Liver (tissue), 9 donors: Measurements from ENCODE around the gene CLEC4G. TPM values are rescaled to one million over a fixed set of nuclear protein-coding genes. Genes with fewer than 3 reads are reported as not detected.
"Not testable (repeated sequence)": the region's sequence is repeated elsewhere in the genome, so short reads cannot be mapped to it uniquely, and the experiment has no call there.

ENCODE experiments used
- DNase-seq: peaks from one replicate; pipeline ENCODE4 v3.0.0-alpha.2; 2017; ENCODE audit warnings: low spot score
- H3K27ac ChIP-seq, 2 donors: one replicate each; pipeline ENCODE4 v1.7.0; 2013; ENCODE audit warnings: inconsistent platforms in 2 of 2, low read length in 2 of 2, control low read depth in 1 of 2, low read depth in 1 of 2, mild to moderate bottlenecking in 1 of 2
- H3K27me3 ChIP-seq, 4 donors: one replicate each; pipeline versions ENCODE4 v1.6.1 to v1.7.0; 2013; ENCODE audit warnings: low read length in 3 of 4, inconsistent platforms in 1 of 4, mild to moderate bottlenecking in 1 of 4, moderate library complexity in 1 of 4; ENCODE audit not compliant: control insufficient read depth in 4 of 4, insufficient read depth in 4 of 4
- H3K36me3 ChIP-seq, 4 donors: one replicate each; pipeline versions ENCODE4 v1.6.1 to v1.7.0; 2013; ENCODE audit warnings: low read length in 3 of 4, mild to moderate bottlenecking in 3 of 4, low read depth in 1 of 4, moderate library complexity in 1 of 4; ENCODE audit not compliant: control insufficient read depth in 4 of 4, insufficient read depth in 3 of 4
- H3K4me1 ChIP-seq, 4 donors: one replicate each; pipeline versions ENCODE4 v1.6.1 to v1.7.0; 2013; ENCODE audit warnings: low read length in 3 of 4, mild to moderate bottlenecking in 3 of 4, moderate library complexity in 1 of 4; ENCODE audit not compliant: control insufficient read depth in 4 of 4, insufficient read depth in 4 of 4
- H3K4me3 ChIP-seq, 3 donors: one replicate each; pipeline versions ENCODE4 v1.6.1 to v1.7.0; 2013; ENCODE audit warnings: low read length in 3 of 3, control low read depth in 1 of 3, low read depth in 1 of 3, mild to moderate bottlenecking in 1 of 3
- H3K9ac ChIP-seq, 2 donors: one replicate each; pipeline ENCODE4 v1.7.0; 2013; ENCODE audit warnings: low read length in 2 of 2, mild to moderate bottlenecking in 2 of 2, moderate library complexity in 2 of 2, control low read depth in 1 of 2, low read depth in 1 of 2
- H3K9me3 ChIP-seq, 4 donors: one replicate each; pipeline versions ENCODE4 v1.6.1 to v1.7.0; 2013; ENCODE audit warnings: low read length in 3 of 4; ENCODE audit not compliant: control insufficient read depth in 4 of 4
- EGR1 ChIP-seq, 2 donors: IDR thresholded peaks; 2 replicates each; pipeline ENCODE4 v1.6.1; 2016 to 2018; ENCODE audit warnings: antibody characterized with exemption in 2 of 2, low read depth in 2 of 2
- FOXA2 ChIP-seq: IDR thresholded peaks from 2 replicates; pipeline ENCODE4 v1.6.1; 2016; ENCODE audit warnings: antibody characterized with exemption
- HNF4A ChIP-seq, 2 donors: conservative IDR thresholded peaks; 2 replicates each; pipeline ENCODE4 v1.6.1; 2016; ENCODE audit warnings: antibody characterized with exemption in 2 of 2, mild to moderate bottlenecking in 2 of 2
- RAD21 ChIP-seq, 2 donors: IDR thresholded peaks; 2 replicates each; pipeline ENCODE4 v1.6.1; 2016; ENCODE audit warnings: antibody characterized with exemption in 2 of 2, mild to moderate bottlenecking in 2 of 2
- REST ChIP-seq: IDR thresholded peaks from 2 replicates; pipeline ENCODE4 v1.6.1; 2016; ENCODE audit warnings: antibody characterized with exemption, mild to moderate bottlenecking
- TAF1 ChIP-seq: conservative IDR thresholded peaks from 2 replicates; pipeline ENCODE4 v1.6.1; 2016; ENCODE audit warnings: antibody characterized with exemption, mild to moderate bottlenecking
- ZBTB33 ChIP-seq: IDR thresholded peaks from 2 replicates; pipeline ENCODE4 v1.6.1; 2016; ENCODE audit warnings: antibody characterized with exemption
- WGBS: extraction: QIAGEN DNeasy Blood & Tissue Kit; methylation state at CpG from one replicate; pipeline ENCODE4 v1.1.7; 2013; 5-methylcytosine and 5-hydroxymethylcytosine counted together
- polyA plus RNA-seq, 2 donors: library from polyadenylated mRNA; stranded (reverse) in 1 of 2; unstranded in 1 of 2; fragments of 200-250 nt in 1 of 2; fragments of >200 nt in 1 of 2; fragmentation: Nextera tagmentation in 1 of 2; extraction: Ambion mirVana in 1 of 2; gene quantifications; one replicate each; pipeline versions ENCODE4 v1.2.1 to v1.2.3, GENCODE V29; 2013 to 2015
- total RNA-seq, 2 donors: library from RNA; depleted of rRNA; stranded (reverse); fragments of >200 nt; gene quantifications; one replicate each; pipeline ENCODE4 v1.2.3, GENCODE V29; 2014
- donor health status: healthy.
- donor health status: healthy.
- donor health status: healthy.
- donor health status: healthy.
- donor health status: healthy.

CLEC4G gene
- total and polyA plus RNA-seq, 4 donors = 7.7 to 69.0 (median 45.6) TPM

- Histone ChIP-seq H3K36me3 (no peaks in the 10 kb centered on the region), H3K4me1 (no peaks in the 10 kb centered on the region), H3K27ac (no peak overlapping the region), H3K9ac (no peak overlapping the region), H3K27me3 (no peaks in the 10 kb centered on the region), H3K9me3 (peaks cover 0 to 3% (median 0%) of the 10 kb centered on the region in 4 donors), H3K4me3 (no peak overlapping the region)
- WGBS = 24% methylated on average over 4 of the region's 4 CpGs
- TF ChIP-seq RAD21 (IDR thresholded peaks at IDR 0.05) (peak; percentile 16 to 27), FOXA2 (no peak)
- DNase-seq = no peak
These were observed 16.8 kb upstream of the CLEC4G start for GRCh38 chr19:7748756-7749155.

GRCh38 chr19:7748171-7748570 is 16.3 kb upstream of the CLEC4G start:
- TF ChIP-seq HNF4A (conservative IDR thresholded peaks at IDR 0.05) = no peak
- Histone ChIP-seq H3K27ac (no peak overlapping the region), H3K36me3 (no peaks in the 10 kb centered on the region), H3K4me1 (no peaks in the 10 kb centered on the region), H3K9me3 (peaks cover 0 to 3% (median 0%) of the 10 kb centered on the region in 4 donors), H3K27me3 (no peaks in the 10 kb centered on the region), H3K9ac (no peak overlapping the region), H3K4me3 (no peak overlapping the region)
- 69% methylated on average over 2 of the region's 2 CpGs for WGBS
- DNase-seq = no peak

- Histone ChIP-seq H3K36me3 (no peaks in the 10 kb centered on the region), H3K27me3 (no peaks in the 10 kb centered on the region), H3K27ac (no peak within 1 kb of the TSS), H3K4me1 (no peaks in the 10 kb centered on the region), H3K9ac (no peak within 1 kb of the TSS), H3K4me3 (no peak within 1 kb of the TSS), H3K9me3 (peaks cover 0 to 3% (median 0%) of the 10 kb centered on the region in 4 donors)
- 73% methylated on average over 7 of the region's 7 CpGs for WGBS
- TF ChIP-seq ZBTB33 = no peak
- no peak for TF ChIP-seq TAF1
- no peak for TF ChIP-seq HNF4A (conservative IDR thresholded peaks at IDR 0.05)
- no peak for TF ChIP-seq FOXA2
- TF ChIP-seq EGR1 (IDR thresholded peaks at IDR 0.05; ENCODE audit: low read depth in 2 of 2) = no peak
- TF ChIP-seq REST = no peak
- no peak for DNase-seq
These were observed 15.3 kb upstream of the CLEC4G start, which contains the start of gene CD209 for GRCh38 chr19:7746903-7747884. TSS of gene CD209 (minus strand) at chr19:7747534. CDS start at chr19:7747511, 23 bp downstream.

- H3K27me3 ChIP-seq, H3K4me3 ChIP-seq, H3K9me3 ChIP-seq, H3K4me1 ChIP-seq, DNase-seq, H3K36me3 ChIP-seq, H3K9ac ChIP-seq, H3K27ac ChIP-seq: not testable (repeated sequence)
- 72% methylated on average over 4 of the region's 4 CpGs for WGBS
These were observed 14.4 kb upstream of the CLEC4G start for GRCh38 chr19:7746306-7746705.
